Tibial artery (tissue), 4 donors: ENCODE results near the gene ZNF774.

Experiments
- DNase-seq, 2 donors: peaks; one replicate each; pipeline ENCODE4 v3.0.0-alpha.2; 2019
- H3K27ac ChIP-seq, 2 donors: fragments of 200-600 bp; sonication (generic) in 1 of 2; 1 replicate in 1 of 2; 2 replicates in 1 of 2; pipeline ENCODE4 v1.5.1; 2018 to 2019; ENCODE audit warnings: mild to moderate bottlenecking in 1 of 2
- H3K27me3 ChIP-seq, 2 donors: fragments of 200-600 bp; sonication (generic) in 1 of 2; one replicate each; pipeline versions ENCODE4 v1.5.1 to v1.6.0; 2016 to 2019
- H3K36me3 ChIP-seq, 3 donors: fragments of 200-600 bp; sonication (generic) in 2 of 3; one replicate each; pipeline ENCODE4 v1.5.1; 2016 to 2019; ENCODE audit warnings: mild to moderate bottlenecking in 2 of 3
- H3K4me1 ChIP-seq, 4 donors: fragments of 200-600 bp; sonication (generic) in 2 of 4; 1 replicate in 3 of 4; 2 replicates in 1 of 4; pipeline ENCODE4 v1.5.1; 2016 to 2019
- H3K4me3 ChIP-seq, 2 donors: fragments of 200-600 bp; sonication (generic) in 1 of 2; 1 replicate in 1 of 2; 2 replicates in 1 of 2; pipeline ENCODE4 v1.5.1; 2018 to 2019; ENCODE audit warnings: mild to moderate bottlenecking in 2 of 2
- H3K9me3 ChIP-seq, 3 donors: fragments of 200-600 bp; sonication (generic) in 1 of 3; one replicate each; pipeline ENCODE4 v1.5.1; 2016 to 2019
- CTCF ChIP-seq, 2 experiments: fragments of 200-600 bp in 1 of 2; fragments of 450-650 bp in 1 of 2; IDR thresholded peaks; one replicate each; pipeline ENCODE4 v1.5.1; 2017 to 2019; ENCODE audit warnings: antibody characterized with exemption in 2 of 2, mild to moderate bottlenecking in 1 of 2, moderate library complexity in 1 of 2
- intact Hi-C: fragments of 100-400 bp; cut with DNase I; formaldehyde crosslinking; loops from one replicate; pipeline ENCODE4 v1.15.0; 2023; ENCODE audit warnings: low total_unique reads

Gene ZNF774

GRCh38 chr15:90358124-90359033, 6.3 kb downstream of the ZNF774 start:
- Histone ChIP-seq H3K4me3 (no peak overlapping the region), H3K9me3 (no peaks in the 10 kb centered on the region), H3K27me3 (no peaks in the 10 kb centered on the region), H3K4me1 (peaks cover 0 to 19% (median 18%) of the 10 kb centered on the region in 4 donors), H3K36me3 (peaks cover 11 to 15% (median 15%) of the 10 kb centered on the region in 3 donors), H3K27ac (no peak overlapping the region)
- TF ChIP-seq CTCF (IDR thresholded peaks at IDR 0.05) = no peak
- no peak for DNase-seq
- intact Hi-C loops = no loop called here

- H3K4me3 ChIP-seq = no peak overlapping the region
- no peaks in the 10 kb centered on the region for H3K27me3 ChIP-seq
- TF ChIP-seq CTCF (IDR thresholded peaks at IDR 0.05) = no peak
- no peaks in the 10 kb centered on the region for H3K9me3 ChIP-seq
- H3K27ac ChIP-seq = no peak overlapping the region
- peaks cover 0 to 28% (median 19%) of the 10 kb centered on the region in 4 donors for H3K4me1 ChIP-seq
- DNase-seq = no peak
- intact Hi-C loops = loop anchor here (5.0 kb wide), 1 partner anchor 122 kb away; no protein-coding TSS in a partner anchor
- peaks cover 11 to 15% (median 15%) of the 10 kb centered on the region in 3 donors for H3K36me3 ChIP-seq
Measured at GRCh38 chr15:90360746-90361145, 8.7 kb downstream of the ZNF774 start.

GRCh38 chr15:90362936-90363212, 10.8 kb downstream of the ZNF774 start:
- Histone ChIP-seq H3K36me3 (peaks cover 11 to 15% (median 11%) of the 10 kb centered on the region in 3 donors), H3K9me3 (no peaks in the 10 kb centered on the region), H3K4me1 (peaks cover 0 to 42% (median 30%) of the 10 kb centered on the region in 4 donors), H3K27ac (peak overlapping the region; percentile 70 to 72), H3K4me3 (no peak overlapping the region), H3K27me3 (no peaks in the 10 kb centered on the region)
- TF ChIP-seq CTCF (IDR thresholded peaks at IDR 0.05) = no peak
- intact Hi-C loops = loop anchor here (5.0 kb wide), 1 partner anchor 119 kb away; no protein-coding TSS in a partner anchor
- DNase-seq = peak in 1 of 2 donors; percentile 42

- no peak overlapping the region for H3K4me3 ChIP-seq
- H3K27me3 ChIP-seq = no peaks in the 10 kb centered on the region
- intact Hi-C loops = loop anchor here (5.0 kb wide), 1 partner anchor 118 kb away; no protein-coding TSS in a partner anchor
- DNase-seq = no peak
- peaks cover 0 to 46% (median 32%) of the 10 kb centered on the region in 4 donors for H3K4me1 ChIP-seq
- H3K36me3 ChIP-seq = peaks cover 11 to 14% (median 11%) of the 10 kb centered on the region in 3 donors
- H3K9me3 ChIP-seq = no peaks in the 10 kb centered on the region
- H3K27ac ChIP-seq = peak overlapping the region; percentile 25 to 26
- no peak for TF ChIP-seq CTCF (IDR thresholded peaks at IDR 0.05)
Measured at GRCh38 chr15:90364251-90364650, 12.2 kb downstream of the ZNF774 start.

- intact Hi-C loops = no loop called here
- no peaks in the 10 kb centered on the region for H3K27me3 ChIP-seq
- no peak overlapping the region for H3K4me3 ChIP-seq
- no peak for TF ChIP-seq CTCF (IDR thresholded peaks at IDR 0.05)
- H3K9me3 ChIP-seq = no peaks in the 10 kb centered on the region
- no peak overlapping the region for H3K27ac ChIP-seq
- peaks cover 0 to 46% (median 32%) of the 10 kb centered on the region in 4 donors for H3K4me1 ChIP-seq
- peaks cover 3 to 7% (median 4%) of the 10 kb centered on the region in 3 donors for H3K36me3 ChIP-seq
- no peak for DNase-seq
Measured at GRCh38 chr15:90365414-90366055, 13.5 kb downstream of the ZNF774 start.
